ENCODE measurements around the gene RIPPLY1.

Gene RIPPLY1

GRCh38 chrX:106921637-106922036, 18.5 kb upstream of the RIPPLY1 start (continued):
- TF ChIP-seq ZNF565 (CRISPR knock-in tag; conservative IDR thresholded peaks at IDR 0.05; ENCODE audit: low read depth), result no peak

GRCh38 chrX:106919932-106920452, 16.9 kb upstream of the RIPPLY1 start, which contains the start of gene CLDN2:
TSS of gene CLDN2 (plus strand) at chrX:106920402. CDS start at chrX:106928229, 7,827 bp downstream.
- TF ChIP-seq ESRRG (CRISPR knock-in tag; IDR thresholded peaks at IDR 0.05) (no peak), ZFP3 (CRISPR knock-in tag; IDR thresholded peaks at IDR 0.05) (no peak), TSHZ2 (CRISPR knock-in tag; IDR thresholded peaks at IDR 0.05) (no peak), GLIS3 (CRISPR knock-in tag; IDR thresholded peaks at IDR 0.05) (no peak), CSDC2 (CRISPR knock-in tag; IDR thresholded peaks at IDR 0.05) (no peak), ARNTL (CRISPR knock-in tag; IDR thresholded peaks at IDR 0.05; ENCODE audit: borderline replicate concordance, low read depth) (no peak), CSRNP3 (CRISPR knock-in tag; IDR thresholded peaks at IDR 0.05) (no peak), TOX (CRISPR knock-in tag; IDR thresholded peaks at IDR 0.05; ENCODE audit: borderline replicate concordance) (no peak), BACH2 (CRISPR knock-in tag; IDR thresholded peaks at IDR 0.05; ENCODE audit: borderline replicate concordance) (no peak), PPARA (CRISPR knock-in tag; IDR thresholded peaks at IDR 0.05; ENCODE audit: borderline replicate concordance) (no peak), OSR1 (CRISPR knock-in tag; IDR thresholded peaks at IDR 0.05) (no peak), ZC3H10 (CRISPR knock-in tag; IDR thresholded peaks at IDR 0.05) (no peak), ZNF8 (CRISPR knock-in tag; IDR thresholded peaks at IDR 0.05) (no peak), TCF4 (CRISPR knock-in tag; IDR thresholded peaks at IDR 0.05; ENCODE audit: borderline replicate concordance) (no peak), SNAI2 (CRISPR knock-in tag; IDR thresholded peaks at IDR 0.05) (no peak), ZNF565 (CRISPR knock-in tag; conservative IDR thresholded peaks at IDR 0.05; ENCODE audit: low read depth) (no peak)
- TF ChIP-seq, protein P1, sequence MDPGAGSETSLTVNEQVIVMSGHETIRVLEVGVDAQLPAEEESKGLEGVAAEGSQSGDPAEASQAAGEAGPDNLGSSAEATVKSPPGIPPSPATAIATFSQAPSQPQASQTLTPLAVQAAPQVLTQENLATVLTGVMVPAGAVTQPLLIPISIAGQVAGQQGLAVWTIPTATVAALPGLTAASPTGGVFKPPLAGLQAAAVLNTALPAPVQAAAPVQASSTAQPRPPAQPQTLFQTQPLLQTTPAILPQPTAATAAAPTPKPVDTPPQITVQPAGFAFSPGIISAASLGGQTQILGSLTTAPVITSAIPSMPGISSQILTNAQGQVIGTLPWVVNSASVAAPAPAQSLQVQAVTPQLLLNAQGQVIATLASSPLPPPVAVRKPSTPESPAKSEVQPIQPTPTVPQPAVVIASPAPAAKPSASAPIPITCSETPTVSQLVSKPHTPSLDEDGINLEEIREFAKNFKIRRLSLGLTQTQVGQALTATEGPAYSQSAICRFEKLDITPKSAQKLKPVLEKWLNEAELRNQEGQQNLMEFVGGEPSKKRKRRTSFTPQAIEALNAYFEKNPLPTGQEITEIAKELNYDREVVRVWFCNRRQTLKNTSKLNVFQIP (CRISPR knock-in tag; IDR thresholded peaks at IDR 0.05; ENCODE audit: borderline replicate concordance, low read depth), result no peak
- TF ChIP-seq, protein P2, sequence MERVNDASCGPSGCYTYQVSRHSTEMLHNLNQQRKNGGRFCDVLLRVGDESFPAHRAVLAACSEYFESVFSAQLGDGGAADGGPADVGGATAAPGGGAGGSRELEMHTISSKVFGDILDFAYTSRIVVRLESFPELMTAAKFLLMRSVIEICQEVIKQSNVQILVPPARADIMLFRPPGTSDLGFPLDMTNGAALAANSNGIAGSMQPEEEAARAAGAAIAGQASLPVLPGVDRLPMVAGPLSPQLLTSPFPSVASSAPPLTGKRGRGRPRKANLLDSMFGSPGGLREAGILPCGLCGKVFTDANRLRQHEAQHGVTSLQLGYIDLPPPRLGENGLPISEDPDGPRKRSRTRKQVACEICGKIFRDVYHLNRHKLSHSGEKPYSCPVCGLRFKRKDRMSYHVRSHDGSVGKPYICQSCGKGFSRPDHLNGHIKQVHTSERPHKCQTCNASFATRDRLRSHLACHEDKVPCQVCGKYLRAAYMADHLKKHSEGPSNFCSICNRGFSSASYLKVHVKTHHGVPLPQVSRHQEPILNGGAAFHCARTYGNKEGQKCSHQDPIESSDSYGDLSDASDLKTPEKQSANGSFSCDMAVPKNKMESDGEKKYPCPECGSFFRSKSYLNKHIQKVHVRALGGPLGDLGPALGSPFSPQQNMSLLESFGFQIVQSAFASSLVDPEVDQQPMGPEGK (CRISPR knock-in tag; IDR thresholded peaks at IDR 0.05; ENCODE audit: borderline replicate concordance), result no peak
- ATAC-seq, result no peak

DNA sequence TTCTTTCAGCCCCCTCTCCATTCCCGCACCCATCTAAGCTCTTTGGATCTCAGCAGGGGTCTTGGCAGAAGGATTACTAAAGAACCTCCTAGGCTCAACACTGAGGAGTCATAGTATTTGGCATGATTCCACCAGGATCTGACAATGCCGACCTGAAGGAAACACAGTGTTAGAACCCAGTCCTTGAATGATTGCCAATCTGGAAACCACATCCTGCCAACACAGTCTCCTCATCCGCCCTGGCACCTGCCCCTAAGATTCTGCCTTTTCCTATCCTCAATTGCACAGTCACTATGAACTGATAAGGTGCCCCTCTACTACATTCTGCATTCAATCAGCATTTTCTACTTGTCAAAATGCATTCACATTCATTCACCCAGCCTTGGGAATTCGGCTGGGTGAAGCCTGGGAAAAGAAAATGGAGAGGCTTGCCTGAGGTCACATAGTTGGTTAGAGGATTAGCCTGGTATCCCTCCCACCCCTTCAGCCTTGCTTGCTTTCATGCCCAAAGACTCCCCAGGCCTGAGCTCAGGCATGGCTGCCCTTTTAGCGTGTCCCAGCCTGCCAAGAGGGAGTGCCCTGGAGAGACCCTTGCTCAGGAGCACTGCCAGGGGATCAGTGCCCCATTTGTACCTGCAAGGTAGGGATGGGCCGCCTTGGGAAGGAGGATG, 14.8 kb upstream of the RIPPLY1 start:
- peak; percentile 79 for ATAC-seq
- TF ChIP-seq ZFP30 (CRISPR knock-in tag; IDR thresholded peaks at IDR 0.05) (no peak), ZNF70 (CRISPR knock-in tag; IDR thresholded peaks at IDR 0.05) (no peak), PPARA (CRISPR knock-in tag; IDR thresholded peaks at IDR 0.05; ENCODE audit: borderline replicate concordance) (no peak), CREB5 (CRISPR knock-in tag; IDR thresholded peaks at IDR 0.05; ENCODE audit: low read depth) (no peak), CSRNP3 (CRISPR knock-in tag; IDR thresholded peaks at IDR 0.05) (no peak), BACH2 (CRISPR knock-in tag; IDR thresholded peaks at IDR 0.05; ENCODE audit: borderline replicate concordance) (no peak), OSR1 (CRISPR knock-in tag; IDR thresholded peaks at IDR 0.05) (no peak), ISL1 (CRISPR knock-in tag; IDR thresholded peaks at IDR 0.05) (no peak), ARNTL (CRISPR knock-in tag; IDR thresholded peaks at IDR 0.05; ENCODE audit: borderline replicate concordance, low read depth) (no peak), TCF4 (CRISPR knock-in tag; IDR thresholded peaks at IDR 0.05; ENCODE audit: borderline replicate concordance) (no peak), ZC3H10 (CRISPR knock-in tag; IDR thresholded peaks at IDR 0.05) (no peak), SNAI2 (CRISPR knock-in tag; IDR thresholded peaks at IDR 0.05) (no peak)
- TF ChIP-seq, protein P1 (CRISPR knock-in tag; IDR thresholded peaks at IDR 0.05; ENCODE audit: borderline replicate concordance, low read depth), result no peak
